IPS-20b (cell line): ENCODE measurements around the gene SLC5A2.
"Not testable (repeated sequence)": the region's sequence is repeated elsewhere in the genome, so short reads cannot be mapped to it uniquely, and the experiment has no call there.

Source experiments
- H3K27ac ChIP-seq: one replicate; pipeline ENCODE4 v1.5.1; 2013; ENCODE audit warnings: low read length
- H3K27me3 ChIP-seq: 2 replicates; pipeline ENCODE4 v1.6.1; 2013; ENCODE audit warnings: mild to moderate bottlenecking, low read length, inconsistent platforms; ENCODE audit not compliant: insufficient read depth
- H3K36me3 ChIP-seq: 2 replicates; pipeline ENCODE4 v1.6.1; 2013; ENCODE audit warnings: low read depth, mild to moderate bottlenecking, inconsistent platforms, low read length, moderate library complexity; ENCODE audit not compliant: insufficient read depth
- H3K4me1 ChIP-seq: 2 replicates; pipeline ENCODE4 v1.6.1; 2013; ENCODE audit warnings: mild to moderate bottlenecking, control low read depth, inconsistent platforms, low read length, moderate library complexity; ENCODE audit not compliant: insufficient read depth
- H3K4me3 ChIP-seq: 2 replicates; pipeline ENCODE4 v1.5.1; 2013; ENCODE audit warnings: mild to moderate bottlenecking, low read length, inconsistent platforms
- H3K9ac ChIP-seq: 2 replicates; pipeline ENCODE4 v1.6.1; 2013; ENCODE audit warnings: low read depth, mild to moderate bottlenecking, inconsistent platforms, low read length, moderate library complexity
- H3K9me3 ChIP-seq: 2 replicates; pipeline ENCODE4 v1.6.1; 2013; ENCODE audit warnings: mild to moderate bottlenecking, low read depth, low read length, inconsistent platforms; ENCODE audit not compliant: insufficient read depth

SLC5A2 gene

GRCh38 chr16:31483081-31483480 lies at the start of gene SLC5A2:
Gene SLC5A2 (plus strand): TSS chr16:31483123. CDS start chr16:31483137, 14 bp downstream.
- Histone ChIP-seq H3K9ac (no peak within 1 kb of the TSS), H3K27me3 (peaks cover 87% of the 10 kb centered on the region), H3K4me3 (no peak within 1 kb of the TSS), H3K36me3 (no peaks in the 10 kb centered on the region), H3K9me3 (no peaks in the 10 kb centered on the region), H3K4me1 (no peaks in the 10 kb centered on the region; the same call in 1 of the 2 replicates), H3K27ac (no peak within 1 kb of the TSS)

DNA sequence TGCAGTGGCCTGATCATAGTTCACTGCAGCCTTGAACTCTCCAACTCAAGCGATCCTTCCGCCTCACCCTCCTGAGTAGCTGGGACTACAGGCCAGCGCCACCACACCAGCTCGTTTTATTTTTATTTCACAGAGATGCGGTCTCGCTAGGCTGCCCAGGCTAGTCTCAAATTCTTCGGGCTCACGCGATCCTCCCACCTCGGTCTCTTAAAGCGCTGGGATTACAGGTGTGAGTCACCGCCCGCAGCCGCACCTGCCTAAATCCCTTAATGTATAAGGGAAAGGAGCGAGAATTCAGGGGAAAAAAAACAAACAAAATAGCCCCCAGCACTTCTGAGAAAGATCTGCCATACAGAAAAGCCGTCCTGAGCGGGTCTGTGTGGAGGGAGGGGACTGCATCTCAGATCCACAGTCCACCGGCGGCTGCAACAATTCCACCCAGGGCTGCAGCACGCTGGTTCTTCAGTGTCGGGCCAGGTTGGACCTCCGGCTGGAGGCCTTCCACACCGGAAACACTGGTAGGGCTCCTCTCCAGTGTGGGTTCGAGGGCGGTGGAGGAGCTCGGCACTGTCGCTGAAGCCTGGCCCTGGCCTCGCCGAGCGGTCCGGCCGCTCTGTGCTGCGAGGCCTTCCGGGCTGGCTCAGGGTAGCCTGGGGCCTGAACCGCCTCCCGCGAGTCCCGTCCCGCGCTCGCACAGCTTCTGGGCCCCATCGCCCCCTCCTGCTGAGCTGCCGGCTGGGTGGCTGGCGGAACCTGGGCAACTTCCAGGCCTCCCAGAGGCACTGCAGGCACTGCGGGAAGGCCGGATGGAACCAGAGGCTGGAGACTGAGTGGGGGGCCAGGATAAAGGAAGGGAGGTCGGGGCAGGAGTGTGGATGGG lies 47.3 kb upstream of the SLC5A2 start:
- H3K36me3 ChIP-seq, result no peaks in the 10 kb centered on the region
- H3K27me3 ChIP-seq, result no peaks in the 10 kb centered on the region
- no peak overlapping the region for H3K27ac ChIP-seq
- no peaks in the 10 kb centered on the region for H3K9me3 ChIP-seq
- H3K4me1 ChIP-seq, result no peaks in the 10 kb centered on the region
- H3K4me3 ChIP-seq, result no peak overlapping the region
- no peak overlapping the region for H3K9ac ChIP-seq

GRCh38 chr16:31436221-31437045 lies 46.5 kb upstream of the SLC5A2 start:
- Histone ChIP-seq H3K27me3 (no peaks in the 10 kb centered on the region), H3K36me3 (no peaks in the 10 kb centered on the region), H3K27ac (no peak overlapping the region), H3K9ac (no peak overlapping the region), H3K9me3 (no peaks in the 10 kb centered on the region), H3K4me3 (no peak overlapping the region), H3K4me1 (no peaks in the 10 kb centered on the region)

- Histone ChIP-seq H3K36me3 (no peaks in the 10 kb centered on the region), H3K27me3 (no peaks in the 10 kb centered on the region), H3K4me1 (no peaks in the 10 kb centered on the region), H3K9ac (no peak overlapping the region), H3K9me3 (no peaks in the 10 kb centered on the region), H3K4me3 (no peak overlapping the region), H3K27ac (no peak overlapping the region)
Observed at GRCh38 chr16:31438414-31438813, 44.5 kb upstream of the SLC5A2 start.

DNA sequence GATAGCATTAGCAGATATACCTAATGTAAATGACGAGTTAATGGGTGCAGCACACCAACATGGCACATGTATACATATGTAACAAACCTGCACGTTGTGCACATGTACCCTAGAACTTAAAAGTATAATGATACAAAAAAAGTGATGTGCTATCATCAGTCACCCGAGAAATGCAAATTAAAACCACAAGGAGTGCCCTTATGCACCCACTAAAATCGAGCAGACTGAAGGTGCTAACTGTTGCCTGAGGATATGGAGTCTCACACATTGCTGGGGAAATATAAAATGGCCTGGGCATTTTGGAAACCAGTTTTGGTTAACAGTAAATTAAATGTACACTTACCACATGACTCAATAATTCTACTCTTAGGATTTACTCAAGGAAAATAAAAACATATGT lies 43.9 kb upstream of the SLC5A2 start:
- H3K9ac ChIP-seq, H3K9me3 ChIP-seq, H3K4me1 ChIP-seq, H3K4me3 ChIP-seq, H3K27ac ChIP-seq, H3K36me3 ChIP-seq, H3K27me3 ChIP-seq: not testable (repeated sequence)

GRCh38 chr16:31439519-31439918 lies 43.4 kb upstream of the SLC5A2 start:
- Histone ChIP-seq H3K4me3 (no peak overlapping the region), H3K27ac (no peak overlapping the region), H3K36me3 (no peaks in the 10 kb centered on the region), H3K27me3 (no peaks in the 10 kb centered on the region), H3K9me3 (no peaks in the 10 kb centered on the region), H3K4me1 (no peaks in the 10 kb centered on the region), H3K9ac (no peak overlapping the region)

- H3K36me3 ChIP-seq, result no peaks in the 10 kb centered on the region
- no peak overlapping the region for H3K27ac ChIP-seq
- no peaks in the 10 kb centered on the region for H3K9me3 ChIP-seq
- H3K9ac ChIP-seq, result no peak overlapping the region
- H3K4me1 ChIP-seq, result no peaks in the 10 kb centered on the region
- H3K4me3 ChIP-seq, result no peak overlapping the region
- no peaks in the 10 kb centered on the region for H3K27me3 ChIP-seq
Observed at GRCh38 chr16:31440516-31441184, 42.3 kb upstream of the SLC5A2 start.

DNA sequence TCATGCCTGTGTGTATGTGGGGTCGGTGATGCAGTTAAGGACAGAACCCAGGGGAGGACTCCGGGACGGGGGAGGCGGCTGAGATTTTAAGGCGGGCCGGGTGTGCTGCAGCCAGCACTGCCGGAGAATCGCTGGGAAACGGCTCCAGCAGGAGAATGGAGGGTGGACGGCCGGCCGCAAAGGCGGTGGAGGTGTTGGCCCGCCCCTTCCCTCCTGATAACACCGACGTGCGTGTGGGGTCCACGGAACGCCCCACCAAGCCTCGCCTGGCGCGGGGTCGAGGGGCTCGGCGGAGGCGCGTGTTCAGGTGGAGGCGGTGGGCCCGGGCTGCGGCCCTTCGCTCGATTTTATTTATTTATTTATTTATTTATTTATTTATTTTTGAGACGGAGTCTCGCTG lies 41.0 kb upstream of the SLC5A2 start:
- Histone ChIP-seq H3K4me3 (no peak overlapping the region), H3K27me3 (no peaks in the 10 kb centered on the region)

DNA sequence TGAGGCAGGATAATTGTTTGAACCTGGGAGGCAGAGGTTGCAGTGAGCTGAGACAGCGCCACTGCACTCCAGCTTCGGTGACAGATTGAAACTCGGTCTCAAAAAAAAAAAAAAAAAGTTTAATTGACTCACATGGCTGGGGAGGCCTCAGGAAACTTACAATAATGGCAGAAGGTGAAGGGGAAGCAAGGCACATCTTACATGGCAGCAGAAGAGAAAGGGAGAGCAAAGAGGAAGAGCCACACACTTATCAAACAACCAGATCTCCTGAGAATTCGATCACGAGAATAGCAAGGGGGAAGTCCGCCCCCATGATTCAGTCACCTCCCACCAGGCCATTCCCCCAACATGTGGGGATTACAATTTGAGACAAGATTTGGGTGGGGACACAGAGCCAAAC lies 37.0 kb upstream of the SLC5A2 start:
- not testable (repeated sequence) for H3K27me3 ChIP-seq, H3K4me1 ChIP-seq, H3K27ac ChIP-seq, H3K9ac ChIP-seq, H3K9me3 ChIP-seq, H3K4me3 ChIP-seq, H3K36me3 ChIP-seq

More for the DNA sequence above, 41.0 kb upstream of the SLC5A2 start:
- no peak overlapping the region for H3K27ac ChIP-seq
- H3K9me3 ChIP-seq, result no peaks in the 10 kb centered on the region
- H3K9ac ChIP-seq, result no peak overlapping the region
- H3K36me3 ChIP-seq, result no peaks in the 10 kb centered on the region
- H3K4me1 ChIP-seq, result no peaks in the 10 kb centered on the region

DNA sequence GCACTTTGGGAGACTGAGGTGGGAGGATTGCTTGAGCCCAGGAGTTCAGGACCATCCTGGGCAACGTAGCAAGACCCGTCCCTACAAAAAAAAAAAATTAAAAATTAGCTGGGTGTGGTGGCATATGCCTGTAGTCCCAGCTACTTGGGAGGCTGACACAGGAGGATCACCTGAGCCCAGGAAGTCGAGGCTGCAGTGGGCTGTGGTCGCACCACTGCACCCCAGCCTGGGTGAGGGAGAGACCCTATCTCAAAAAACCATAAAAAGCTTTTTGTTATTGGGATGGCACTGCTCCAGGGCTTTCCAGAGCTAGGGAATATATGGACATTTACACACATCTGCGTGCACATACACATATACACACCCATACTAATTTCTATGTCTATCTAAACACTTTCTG lies 31.7 kb upstream of the SLC5A2 start:
- Histone ChIP-seq H3K9ac (no peak overlapping the region), H3K9me3 (no peaks in the 10 kb centered on the region), H3K4me1 (peaks cover 21% of the 10 kb centered on the region), H3K27me3 (no peaks in the 10 kb centered on the region), H3K27ac (no peak overlapping the region), H3K4me3 (no peak overlapping the region), H3K36me3 (no peaks in the 10 kb centered on the region)

DNA sequence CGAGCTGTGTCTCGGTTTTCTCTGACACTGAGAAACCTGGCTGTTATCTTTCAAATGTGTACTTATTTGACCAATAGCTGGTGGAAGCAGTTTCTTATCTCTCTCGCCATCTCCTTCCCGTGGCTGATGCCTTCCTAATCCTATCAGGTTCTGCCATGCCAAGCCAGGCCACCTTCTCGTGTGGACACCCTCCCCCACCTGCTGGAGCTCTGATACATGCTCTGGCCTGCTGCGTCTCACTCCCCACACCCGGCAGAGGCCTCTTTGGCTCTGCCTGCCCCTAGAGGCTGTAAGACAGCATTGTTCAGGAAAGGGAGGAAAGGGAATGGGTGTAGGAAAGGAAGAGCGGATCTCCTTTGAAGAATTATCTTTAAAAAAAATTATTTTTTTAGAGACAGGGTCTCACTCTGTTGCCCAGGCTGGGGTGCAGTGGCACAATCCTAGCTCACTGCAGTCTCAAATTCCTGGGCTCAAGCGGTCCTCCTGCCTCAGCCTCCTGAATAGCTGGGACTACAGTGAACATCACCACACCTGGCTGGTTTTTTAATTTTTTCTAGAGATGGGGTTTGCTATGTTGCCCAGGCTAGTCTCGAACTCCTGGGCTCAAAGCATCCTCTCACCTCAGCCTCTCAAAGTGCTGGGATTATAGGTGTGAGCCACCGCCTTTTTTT lies 31.1 kb upstream of the SLC5A2 start:
- Histone ChIP-seq H3K4me1 (peaks cover 21% of the 10 kb centered on the region), H3K36me3 (no peaks in the 10 kb centered on the region), H3K27ac (no peak overlapping the region), H3K27me3 (no peaks in the 10 kb centered on the region), H3K9me3 (no peaks in the 10 kb centered on the region), H3K4me3 (no peak overlapping the region), H3K9ac (no peak overlapping the region)
